ENCODE data around the gene CIITA.

- TF ChIP-seq CTCF (optimal IDR thresholded peaks at IDR 0.05 in 1 of 3, IDR thresholded peaks at IDR 0.05 in 1 of 3, conservative IDR thresholded peaks at IDR 0.05 in 1 of 3; ENCODE audit: extremely low read depth in 1 of 3, insufficient read depth in 2 of 3, low read length in 3 of 3) = no peak
- peak; percentile 82 for TF ChIP-seq EZH2 (IDR thresholded peaks at IDR 0.05; ENCODE audit: low read length)
Measured at GRCh38 chr16:10878644-10879501, 1.9 kb downstream of the CIITA start.

Data from keratinocyte (primary cell).